HepG2 (cell line): ENCODE results near the gene MX2. TPM values are rescaled to one million over a fixed set of nuclear protein-coding genes. Genes with fewer than 3 reads are reported as not detected.

Source experiments
- ATAC-seq: fragments of 200-7000 bp; cut with Tn5 transposase; 3 replicates; pipeline ENCODE4 v1.9.1; 2020; ENCODE audit warnings: mild to moderate bottlenecking, moderate library complexity
- BruUV-seq: library from RNA; stranded (reverse); fragments of 400-500 nt; replicated peaks from 2 replicates; lab custom pipeline; 2021; lab: Mats Ljungman, UMichigan
- CTCF ChIA-PET: fragments of 300-600 bp; formaldehyde crosslinking; extraction: SDS; loops from one replicate; lab custom pipeline; 2021; ENCODE audit warnings: low total read pairs, inconsistent platforms, low intra/inter-chr PET ratio; lab: Yijun Ruan, JAX
- POLR2A ChIA-PET: fragments of 350-600 bp; sonication (Branson Sonifier 250); formaldehyde crosslinking; loops from one replicate; lab custom pipeline; 2020; ENCODE audit warnings: antibody characterized with exemption, inconsistent platforms; lab: Yijun Ruan, JAX
- DNase-seq: peaks from one replicate; pipeline ENCODE4 v3.0.0-alpha.2; 2015; ENCODE audit warnings: low spot score
- FAIRE-seq: peaks from 3 replicates; lab custom pipeline; 2011; peaks lifted over from hg19 to GRCh38; lab: Jason Lieb, UNC
- H2AFZ ChIP-seq: one replicate; pipeline ENCODE4 v1.6.1; 2011; ENCODE audit warnings: low read length, inconsistent platforms
- H3K27ac ChIP-seq: fragments of 300-600 bp; 3 replicates; pipeline ENCODE4 v1.8.0; 2011; ENCODE audit warnings: mixed run types, mild to moderate bottlenecking, mixed read lengths, low read length, inconsistent platforms; ENCODE audit not compliant: insufficient read depth; ENCODE audit errors: extremely low read length
- H3K27me3 ChIP-seq, 2 experiments: fragments of 200-600 bp in 1 of 2; 2 replicates in 1 of 2; 3 replicates in 1 of 2; pipeline versions ENCODE4 v1.6.0 to v1.8.0; 2011; ENCODE audit warnings: low read length in 2 of 2, mild to moderate bottlenecking in 2 of 2, moderate library complexity in 2 of 2, inconsistent platforms in 1 of 2; ENCODE audit not compliant: insufficient read depth in 2 of 2, control insufficient read depth in 1 of 2
- H3K36me3 ChIP-seq, 2 experiments: fragments of 200-600 bp in 1 of 2; replicated peaks in 1 of 2; 2 replicates in 1 of 2; 3 replicates in 1 of 2; pipeline versions ENCODE4 v1.5.1 to v1.8.0; 2011; ENCODE audit warnings: low read length in 2 of 2, inconsistent platforms in 1 of 2; ENCODE audit not compliant: insufficient read depth in 2 of 2, control insufficient read depth in 1 of 2
- H3K4me1 ChIP-seq: 2 replicates; pipeline ENCODE4 v1.5.1; 2012; ENCODE audit warnings: low read length, inconsistent platforms; ENCODE audit not compliant: insufficient read depth
- H3K4me2 ChIP-seq: 2 replicates; pipeline ENCODE4 v1.6.0; 2011; ENCODE audit warnings: low read depth, low read length, inconsistent platforms
- H3K4me3 ChIP-seq, 3 experiments: fragments of 200-600 bp in 1 of 3; sonication (generic), shearing (Covaris generic) in 1 of 3; replicated peaks in 1 of 3; 2 replicates each; pipeline ENCODE4 v1.5.1; 2011 to 2016; ENCODE audit warnings: low read length in 3 of 3, inconsistent platforms in 2 of 3, low read depth in 2 of 3, mild to moderate bottlenecking in 2 of 3, control low read depth in 1 of 3, mixed read lengths in 1 of 3; ENCODE audit not compliant: insufficient read depth in 1 of 3
- H3K79me2 ChIP-seq: one replicate; pipeline ENCODE4 v1.6.1; 2011; ENCODE audit warnings: low read length, inconsistent platforms; ENCODE audit not compliant: insufficient read depth
- H3K9ac ChIP-seq: 2 replicates; pipeline ENCODE4 v1.6.0; 2011; ENCODE audit warnings: mild to moderate bottlenecking, low read depth, low read length, inconsistent platforms; ENCODE audit not compliant: insufficient read depth
- H3K9me3 ChIP-seq: 2 replicates; pipeline ENCODE4 v1.5.1; 2012; ENCODE audit warnings: mild to moderate bottlenecking, low read length
- H4K20me1 ChIP-seq: 2 replicates; pipeline ENCODE4 v1.6.0; 2011; ENCODE audit warnings: inconsistent platforms, mild to moderate bottlenecking, low read length, moderate library complexity; ENCODE audit not compliant: insufficient read depth
- BATF2 ChIP-seq: sonication (generic); formaldehyde crosslinking; IDR thresholded peaks from 2 replicates; pipeline ENCODE4 v1.8.0; 2022; ENCODE audit warnings: mild to moderate bottlenecking, missing genetic modification reagents, moderate library complexity
- HOXA5 ChIP-seq: sonication (generic); formaldehyde crosslinking; IDR thresholded peaks from 2 replicates; pipeline ENCODE4 v1.4.0; 2020; ENCODE audit warnings: missing genetic modification reagents
- KAT2B ChIP-seq: fragments of 150-350 bp; IDR thresholded peaks from 2 replicates; pipeline ENCODE4 v1.6.1; 2014; ENCODE audit warnings: low read depth, low read length, borderline replicate concordance
- MIER2 ChIP-seq: IDR thresholded peaks from 2 replicates; pipeline ENCODE4 v1.6.1; 2016; ENCODE audit warnings: missing biosample characterization, missing genetic modification reagents
- NPAS2 ChIP-seq: sonication (generic); formaldehyde crosslinking; IDR thresholded peaks from 2 replicates; pipeline ENCODE4 v1.8.0; 2022; ENCODE audit warnings: mild to moderate bottlenecking, missing genetic modification reagents, borderline replicate concordance
- POLR2A ChIP-seq, 2 experiments: IDR thresholded peaks; 2 replicates each; pipeline ENCODE4 v1.6.1; 2011; ENCODE audit warnings: low read depth in 2 of 2, low read length in 2 of 2, mild to moderate bottlenecking in 1 of 2, moderate library complexity in 1 of 2; ENCODE audit not compliant: insufficient read depth in 1 of 2
- SALL1 ChIP-seq: sonication (generic); formaldehyde crosslinking; IDR thresholded peaks from 2 replicates; pipeline ENCODE4 v1.8.0; 2022; ENCODE audit warnings: mild to moderate bottlenecking, missing genetic modification reagents
- SKIL ChIP-seq: sonication (generic); formaldehyde crosslinking; IDR thresholded peaks from 2 replicates; pipeline ENCODE4 v1.8.0; 2022; ENCODE audit warnings: missing genetic modification reagents, mild to moderate bottlenecking, moderate library complexity, borderline replicate concordance
- WGBS: methylation state at CpG from one replicate; pipeline ENCODE4 v1.1.6; 2017; ENCODE audit warnings: low lambda C conversion rate; 5-methylcytosine and 5-hydroxymethylcytosine counted together
- in situ Hi-C: cut with HindIII; loops from 2 replicates; pipeline ENCODE4 v1.10.0; 2017; ENCODE audit warnings: low pct_unique_long_range_greater_than_20kb; ENCODE audit not compliant: extremely low pct_ligation_motif_present
- intact Hi-C: fragments of 100-400 bp; cut with micrococcal nuclease; formaldehyde crosslinking; loops from one replicate; pipeline ENCODE4 v1.10.0; 2022; ENCODE audit not compliant: unreplicated experiment
- polyA plus RNA-seq, 8 experiments: library from polyadenylated mRNA; depleted of rRNA in 3 of 8; stranded (reverse) in 7 of 8; unstranded in 1 of 8; fragments of >200 nt; fragmentation: Illumina TruSeq in 4 of 8; extraction: Trizol in 4 of 8; gene quantifications; 2 replicates each; pipeline versions ENCODE4 v1.2.1 to v1.2.3, GENCODE V29; 2011 to 2016; ENCODE audit warnings: low read depth in 4 of 8, missing spikeins in 1 of 8, mixed read lengths in 1 of 8; ENCODE audit not compliant: insufficient read depth in 1 of 8
- total RNA-seq, 5 experiments: library from RNA; depleted of rRNA; stranded (reverse); fragments of >200 nt; fragmentation: Illumina TruSeq; extraction: Trizol; gene quantifications; 2 replicates each; pipeline ENCODE4 v1.2.3, GENCODE V29; 2016; ENCODE audit warnings: low read depth in 1 of 5

The MX2 gene
- total and polyA plus RNA-seq, 2 of the 13 experiments (the other 11 are each of a cell fraction or from before 2014, with no cell fraction given) = 24.0 to 35.7 TPM

GRCh38 chr21:41350436-41351155 is 11.2 kb upstream of the MX2 start (continued):
- TF ChIP-seq SALL1 = no peak
- no peak for TF ChIP-seq NPAS2 (CRISPR knock-in tag)
- no peak for TF ChIP-seq BATF2 (CRISPR knock-in tag)
- no peak for TF ChIP-seq SKIL (CRISPR knock-in tag)
- TF ChIP-seq KAT2B = no peak
- TF ChIP-seq HOXA5 (CRISPR knock-in tag) = no peak

- TF ChIP-seq MIER2 = no peak
- TF ChIP-seq POLR2A (IDR thresholded peaks at IDR 0.05; ENCODE audit: insufficient read depth in 1 of 2, low read depth in 2 of 2, low read length in 2 of 2) = 0 out of 4 replicates have a peak, but pooled peaks of 1 of the 2 experiments have one; percentile 4
- in situ Hi-C loops = no loop called here
- Histone ChIP-seq H3K27me3 (no peaks in the 10 kb centered on the region), H3K79me2 (no peaks in the 10 kb centered on the region), H3K4me3 (no peak overlapping the region), H3K9me3 (no peaks in the 10 kb centered on the region), H3K4me1 (peaks cover 33% of the 10 kb centered on the region), H3K27ac (no peak overlapping the region), H3K36me3 (peaks cover 0 to 2% of the 10 kb centered on the region in 2 experiments; a peak in 1 of 5 replicates), H2AFZ (no peak overlapping the region), H4K20me1 (no peaks in the 10 kb centered on the region), H3K4me2 (no peak overlapping the region), H3K9ac (no peak overlapping the region)
- DNase-seq = no peak
- 87% methylated on average over 8 of the region's 8 CpGs for WGBS
- no peak for FAIRE-seq
- ChIA-PET CTCF (no interaction called here), POLR2A (interaction anchor here (1.5 to 2.0 kb wide), 3 partner anchors 10 to 38 kb away, joined by 3 to 10 read pairs (median 3); no protein-coding TSS in a partner anchor)
- BruUV-seq = no TSS peak
- intact Hi-C loops = no loop called here
- ATAC-seq = no peak
These were observed 4.3 kb upstream of the MX2 start for GRCh38 chr21:41357546-41357945.
